Ascending aorta (tissue), 2 donors: Measurements from ENCODE around the gene ZSWIM9. TPM values are rescaled to one million over a fixed set of nuclear protein-coding genes. Genes with fewer than 3 reads are reported as not detected.
"Not testable (repeated sequence)": the region's sequence is repeated elsewhere in the genome, so short reads cannot be mapped to it uniquely, and the experiment has no call there.

Experiments
- DNase-seq, 2 donors: peaks; one replicate each; pipeline ENCODE4 v3.0.0-alpha.2; 2019; ENCODE audit warnings: low spot score in 2 of 2
- H3K27ac ChIP-seq, 2 donors: fragments of 200-600 bp; sonication (generic); one replicate each; pipeline ENCODE4 v1.5.1; 2016 to 2017; ENCODE audit warnings: mild to moderate bottlenecking in 1 of 2
- H3K27me3 ChIP-seq: fragments of 200-600 bp; sonication (generic); one replicate; pipeline ENCODE4 v1.5.1; 2017
- H3K36me3 ChIP-seq, 2 donors: fragments of 200-600 bp; sonication (generic); one replicate each; pipeline ENCODE4 v1.5.1; 2016
- H3K4me1 ChIP-seq, 2 donors: fragments of 200-600 bp; sonication (generic); one replicate each; pipeline ENCODE4 v1.5.1; 2016 to 2017; ENCODE audit warnings: mild to moderate bottlenecking in 1 of 2
- H3K4me3 ChIP-seq, 2 donors: fragments of 200-600 bp; sonication (generic); one replicate each; pipeline ENCODE4 v1.5.1; 2016 to 2017; ENCODE audit warnings: mild to moderate bottlenecking in 1 of 2
- H3K9me3 ChIP-seq, 2 donors: fragments of 200-600 bp; sonication (generic); one replicate each; pipeline ENCODE4 v1.5.1; 2016
- CTCF ChIP-seq, 3 experiments: fragments of 200-600 bp in 2 of 3; fragments of 450-650 bp in 1 of 3; sonication (generic) in 2 of 3; IDR thresholded peaks; one replicate each; pipeline ENCODE4 v1.5.1; 2016 to 2019; ENCODE audit warnings: antibody characterized with exemption in 3 of 3, mild to moderate bottlenecking in 1 of 3, moderate library complexity in 1 of 3
- intact Hi-C: fragments of 100-400 bp; cut with DNase I; formaldehyde crosslinking; loops from one replicate; pipeline ENCODE4 v1.15.1; 2023
- total RNA-seq: library from RNA; depleted of rRNA; stranded (reverse); fragments of >200 nt; gene quantifications from one replicate; pipeline ENCODE4 v1.1.0, GENCODE V29; 2016

The ZSWIM9 gene
- total RNA-seq, 1 donor from 2014 or later = 16.0 TPM

GRCh38 chr19:48239120-48239519 lies 68.6 kb downstream of the ZSWIM9 start:
- Histone ChIP-seq H3K27me3 (no peaks in the 10 kb centered on the region), H3K27ac (no peak overlapping the region), H3K36me3 (peaks cover 19 to 28% of the 10 kb centered on the region in 2 donors), H3K9me3 (no peaks in the 10 kb centered on the region), H3K4me3 (no peak overlapping the region), H3K4me1 (no peaks in the 10 kb centered on the region)
- DNase-seq = no peak
- no peak for TF ChIP-seq CTCF (IDR thresholded peaks at IDR 0.05)
- intact Hi-C loops = no loop called here

GRCh38 chr19:48239582-48240141 lies 69.2 kb downstream of the ZSWIM9 start:
- H3K27me3 ChIP-seq = no peaks in the 10 kb centered on the region
- H3K36me3 ChIP-seq = peaks cover 15 to 27% of the 10 kb centered on the region in 2 donors
- DNase-seq = no peak
- TF ChIP-seq CTCF (IDR thresholded peaks at IDR 0.05) = no peak
- H3K4me1 ChIP-seq = no peaks in the 10 kb centered on the region
- no peak overlapping the region for H3K27ac ChIP-seq
- intact Hi-C loops = no loop called here
- H3K4me3 ChIP-seq = no peak overlapping the region
- H3K9me3 ChIP-seq = no peaks in the 10 kb centered on the region

GRCh38 chr19:48241771-48242170 lies 71.3 kb downstream of the ZSWIM9 start:
- H3K9me3 ChIP-seq, H3K27ac ChIP-seq, H3K27me3 ChIP-seq, DNase-seq, H3K4me3 ChIP-seq, intact Hi-C loops, H3K4me1 ChIP-seq: not testable (repeated sequence)
- H3K36me3 ChIP-seq = peaks cover 12 to 36% of the 10 kb centered on the region in 2 donors

- intact Hi-C loops = no loop called here
- no peak for TF ChIP-seq CTCF (IDR thresholded peaks at IDR 0.05)
- no peaks in the 10 kb centered on the region for H3K9me3 ChIP-seq
- H3K27ac ChIP-seq = no peak overlapping the region
- no peaks in the 10 kb centered on the region for H3K4me1 ChIP-seq
- no peak for DNase-seq
- no peaks in the 10 kb centered on the region for H3K27me3 ChIP-seq
- H3K36me3 ChIP-seq = peaks cover 8 to 39% of the 10 kb centered on the region in 2 donors
- H3K4me3 ChIP-seq = no peak overlapping the region
These were observed 73.8 kb downstream of the ZSWIM9 start for GRCh38 chr19:48244281-48244680.

- Histone ChIP-seq H3K4me1 (no peaks in the 10 kb centered on the region), H3K27ac (no peak overlapping the region), H3K9me3 (no peaks in the 10 kb centered on the region), H3K36me3 (peaks cover 2 to 23% of the 10 kb centered on the region in 2 donors), H3K27me3 (no peaks in the 10 kb centered on the region), H3K4me3 (no peak overlapping the region)
- intact Hi-C loops = no loop called here
- TF ChIP-seq CTCF (IDR thresholded peaks at IDR 0.05) = no peak
- DNase-seq = no peak
These were observed 75.6 kb downstream of the ZSWIM9 start for GRCh38 chr19:48246101-48246500.

GRCh38 chr19:48247212-48247611 lies 76.7 kb downstream of the ZSWIM9 start:
- H3K4me1 ChIP-seq = no peaks in the 10 kb centered on the region
- no peak overlapping the region for H3K27ac ChIP-seq
- no peaks in the 10 kb centered on the region for H3K9me3 ChIP-seq
- intact Hi-C loops = no loop called here
- H3K36me3 ChIP-seq = peaks cover 2 to 23% of the 10 kb centered on the region in 2 donors
- no peak for DNase-seq
- TF ChIP-seq CTCF (IDR thresholded peaks at IDR 0.05) = no peak
- H3K4me3 ChIP-seq = no peak overlapping the region
- no peaks in the 10 kb centered on the region for H3K27me3 ChIP-seq

Other genes with a start within 250 kb of the ZSWIM9 start
- gene BSPH1, start 178.5 kb upstream of the ZSWIM9 start, total RNA-seq = not detected
- gene ELSPBP1, start 176.0 kb upstream of the ZSWIM9 start, total RNA-seq = not detected
- not detected for gene CABP5, start 126.6 kb upstream of the ZSWIM9 start, total RNA-seq
- 110 TPM for gene PLA2G4C, start 59.9 kb upstream of the ZSWIM9 start, total RNA-seq
- 0.64 TPM for gene LIG1, start 336 bp upstream of the ZSWIM9 start, total RNA-seq
- 41.0 TPM for gene CARD8, start 85.2 kb downstream of the ZSWIM9 start, total RNA-seq
- gene ZNF114, start 99.4 kb downstream of the ZSWIM9 start, total RNA-seq = not detected
- 18.2 TPM for gene EMP3, start 154.9 kb downstream of the ZSWIM9 start, total RNA-seq
- 25.3 TPM for gene TMEM143, start 193.3 kb downstream of the ZSWIM9 start, total RNA-seq
- gene SYNGR4, start 193.7 kb downstream of the ZSWIM9 start, total RNA-seq = not detected
- gene KDELR1, start 220.9 kb downstream of the ZSWIM9 start, total RNA-seq = 183 TPM
- 0.64 TPM for gene GRIN2D, start 223.0 kb downstream of the ZSWIM9 start, total RNA-seq